Measurements from ENCODE around the gene TOX2. TPM values are rescaled to one million over a fixed set of nuclear protein-coding genes. Genes with fewer than 3 reads are reported as not detected.
A peak's percentile ranks its signal among the peaks of the same experiment; 100 is the strongest.

Gene TOX2
- total RNA-seq, 1 donor from 2014 or later = 0.16 TPM

GRCh38 chr20:43983904-43984361, 69.3 kb downstream of the TOX2 start:
- H3K27ac Mint-ChIP-seq (ENCODE audit: unreplicated experiment) = no peak overlapping the region
- H3K36me3 Mint-ChIP-seq (ENCODE audit: low read depth, unreplicated experiment) = no peaks in the 10 kb centered on the region
- H3K27me3 Mint-ChIP-seq (ENCODE audit: low read depth, unreplicated experiment) = peaks cover 28% of the 10 kb centered on the region
- no peaks in the 10 kb centered on the region for H3K9me3 Mint-ChIP-seq (ENCODE audit: unreplicated experiment)
- no peaks in the 10 kb centered on the region for H3K9me3 ChIP-seq (ENCODE audit: insufficient read depth, low read depth, low read length)
- no peaks in the 10 kb centered on the region for H3K4me1 ChIP-seq (ENCODE audit: insufficient read depth, low read length)
- DNase-seq (ENCODE audit: low read depth) = peak; percentile 22
- no peaks in the 10 kb centered on the region for H3K36me3 ChIP-seq (ENCODE audit: insufficient read depth, low read length)
- no peaks in the 10 kb centered on the region for H3K4me1 Mint-ChIP-seq (ENCODE audit: low read depth, unreplicated experiment)
- no peak overlapping the region for H3K4me3 Mint-ChIP-seq (ENCODE audit: unreplicated experiment)
- H3K27ac ChIP-seq (ENCODE audit: low read depth, low read length) = no peak overlapping the region
- H3K4me2 ChIP-seq (ENCODE audit: low read length) = no peak overlapping the region
- no peak overlapping the region for H3K9ac ChIP-seq (ENCODE audit: low read length)
- TF ChIP-seq EZH2 (IDR thresholded peaks at IDR 0.05; ENCODE audit: insufficient read depth, low read length) = no peak
- no peak for TF ChIP-seq CTCF (IDR thresholded peaks at IDR 0.05; ENCODE audit: insufficient read depth, low read depth, low read length)
- H3K27me3 ChIP-seq (ENCODE audit: insufficient read depth, low read length) = no peaks in the 10 kb centered on the region
- no peak overlapping the region for H3K4me3 ChIP-seq (ENCODE audit: insufficient read depth, low read depth, low read length)
- no peak overlapping the region for H2AFZ ChIP-seq (ENCODE audit: low read depth, low read length)
- FAIRE-seq = no peak
- H3K79me2 ChIP-seq (ENCODE audit: insufficient read depth, low read length) = no peaks in the 10 kb centered on the region
- no peaks in the 10 kb centered on the region for H4K20me1 ChIP-seq (ENCODE audit: insufficient read depth, low read length)

GRCh38 chr20:43984587-43984986, 69.9 kb downstream of the TOX2 start:
- no peak for DNase-seq (ENCODE audit: low read depth)
- Histone ChIP-seq H3K27me3 (ENCODE audit: insufficient read depth, low read length) (no peaks in the 10 kb centered on the region), H3K9me3 (ENCODE audit: insufficient read depth, low read depth, low read length) (no peaks in the 10 kb centered on the region), H3K4me1 (ENCODE audit: insufficient read depth, low read length) (no peaks in the 10 kb centered on the region), H3K4me2 (ENCODE audit: low read length) (no peak overlapping the region), H3K9ac (ENCODE audit: low read length) (no peak overlapping the region), H2AFZ (ENCODE audit: low read depth, low read length) (no peak overlapping the region), H3K27ac (ENCODE audit: low read depth, low read length) (no peak overlapping the region), H3K4me3 (ENCODE audit: insufficient read depth, low read depth, low read length) (no peak overlapping the region), H4K20me1 (ENCODE audit: insufficient read depth, low read length) (no peaks in the 10 kb centered on the region), H3K79me2 (ENCODE audit: insufficient read depth, low read length) (no peaks in the 10 kb centered on the region), H3K36me3 (ENCODE audit: insufficient read depth, low read length) (no peaks in the 10 kb centered on the region)
- Mint-ChIP-seq H3K27ac (ENCODE audit: unreplicated experiment) (no peak overlapping the region), H3K4me3 (ENCODE audit: unreplicated experiment) (no peak overlapping the region), H3K27me3 (ENCODE audit: low read depth, unreplicated experiment) (peaks cover 23% of the 10 kb centered on the region), H3K36me3 (ENCODE audit: low read depth, unreplicated experiment) (no peaks in the 10 kb centered on the region), H3K9me3 (ENCODE audit: unreplicated experiment) (no peaks in the 10 kb centered on the region), H3K4me1 (ENCODE audit: low read depth, unreplicated experiment) (no peaks in the 10 kb centered on the region)
- FAIRE-seq = no peak
- TF ChIP-seq CTCF (IDR thresholded peaks at IDR 0.05; ENCODE audit: insufficient read depth, low read depth, low read length) = no peak
- no peak for TF ChIP-seq EZH2 (IDR thresholded peaks at IDR 0.05; ENCODE audit: insufficient read depth, low read length)

- Histone ChIP-seq H3K36me3 (ENCODE audit: insufficient read depth, low read length) (no peaks in the 10 kb centered on the region), H3K4me3 (ENCODE audit: insufficient read depth, low read depth, low read length) (no peak overlapping the region), H3K4me2 (ENCODE audit: low read length) (no peak overlapping the region), H3K27ac (ENCODE audit: low read depth, low read length) (no peak overlapping the region), H3K27me3 (ENCODE audit: insufficient read depth, low read length) (no peaks in the 10 kb centered on the region), H3K9ac (ENCODE audit: low read length) (no peak overlapping the region), H4K20me1 (ENCODE audit: insufficient read depth, low read length) (no peaks in the 10 kb centered on the region), H3K4me1 (ENCODE audit: insufficient read depth, low read length) (no peaks in the 10 kb centered on the region), H3K9me3 (ENCODE audit: insufficient read depth, low read depth, low read length) (no peaks in the 10 kb centered on the region), H2AFZ (ENCODE audit: low read depth, low read length) (no peak overlapping the region), H3K79me2 (ENCODE audit: insufficient read depth, low read length) (no peaks in the 10 kb centered on the region)
- Mint-ChIP-seq H3K4me1 (ENCODE audit: low read depth, unreplicated experiment) (no peaks in the 10 kb centered on the region), H3K9me3 (ENCODE audit: unreplicated experiment) (peaks cover 4% of the 10 kb centered on the region), H3K4me3 (ENCODE audit: unreplicated experiment) (no peak overlapping the region), H3K36me3 (ENCODE audit: low read depth, unreplicated experiment) (no peaks in the 10 kb centered on the region), H3K27ac (ENCODE audit: unreplicated experiment) (no peak overlapping the region), H3K27me3 (ENCODE audit: low read depth, unreplicated experiment) (peaks cover 23% of the 10 kb centered on the region)
- no peak for TF ChIP-seq CTCF (IDR thresholded peaks at IDR 0.05; ENCODE audit: insufficient read depth, low read depth, low read length)
- no peak for TF ChIP-seq EZH2 (IDR thresholded peaks at IDR 0.05; ENCODE audit: insufficient read depth, low read length)
- DNase-seq (ENCODE audit: low read depth) (no peak), FAIRE-seq (no peak)
Observed at GRCh38 chr20:43985121-43985520, 70.5 kb downstream of the TOX2 start.
